Measurements from ENCODE around the gene FIGNL2.

FIGNL2 gene

GRCh38 chr12:51879102-51879501 lies 30.6 kb upstream of the FIGNL2 start:
- Histone ChIP-seq H3K9me2 (ENCODE audit: low read depth, low read length) (no peaks in the 10 kb centered on the region), H3K36me3 (ENCODE audit: insufficient read depth, low read length) (no peaks in the 10 kb centered on the region; the same call in 1 of the 2 replicates), H4K20me1 (ENCODE audit: insufficient read depth, low read length) (no peaks in the 10 kb centered on the region), H3K4me2 (ENCODE audit: low read length) (no peak overlapping the region), H3K4me1 (ENCODE audit: insufficient read depth, low read length, severe bottlenecking) (no peaks in the 10 kb centered on the region), H3K27me3 (ENCODE audit: insufficient read depth, low read length) (no peaks in the 10 kb centered on the region), H3K4me3 (ENCODE audit: low read depth, low read length, poor library complexity, severe bottlenecking) (no peak overlapping the region), H3K79me2 (ENCODE audit: insufficient read depth, low read length) (no peaks in the 10 kb centered on the region), H2AFZ (ENCODE audit: low read length) (no peak overlapping the region), H3F3A (ENCODE audit: insufficient read depth, low read length) (no peaks in the 10 kb centered on the region), H3K9ac (ENCODE audit: low read length) (no peak overlapping the region), H3K27ac (ENCODE audit: low read depth, low read length, poor library complexity, severe bottlenecking) (no peak overlapping the region), H3K9me3 (ENCODE audit: low read length) (no peaks in the 10 kb centered on the region)
- TF ChIP-seq EZH2 (IDR thresholded peaks at IDR 0.05; ENCODE audit: borderline replicate concordance, low read length), result no peak
- TF ChIP-seq, protein P1, sequence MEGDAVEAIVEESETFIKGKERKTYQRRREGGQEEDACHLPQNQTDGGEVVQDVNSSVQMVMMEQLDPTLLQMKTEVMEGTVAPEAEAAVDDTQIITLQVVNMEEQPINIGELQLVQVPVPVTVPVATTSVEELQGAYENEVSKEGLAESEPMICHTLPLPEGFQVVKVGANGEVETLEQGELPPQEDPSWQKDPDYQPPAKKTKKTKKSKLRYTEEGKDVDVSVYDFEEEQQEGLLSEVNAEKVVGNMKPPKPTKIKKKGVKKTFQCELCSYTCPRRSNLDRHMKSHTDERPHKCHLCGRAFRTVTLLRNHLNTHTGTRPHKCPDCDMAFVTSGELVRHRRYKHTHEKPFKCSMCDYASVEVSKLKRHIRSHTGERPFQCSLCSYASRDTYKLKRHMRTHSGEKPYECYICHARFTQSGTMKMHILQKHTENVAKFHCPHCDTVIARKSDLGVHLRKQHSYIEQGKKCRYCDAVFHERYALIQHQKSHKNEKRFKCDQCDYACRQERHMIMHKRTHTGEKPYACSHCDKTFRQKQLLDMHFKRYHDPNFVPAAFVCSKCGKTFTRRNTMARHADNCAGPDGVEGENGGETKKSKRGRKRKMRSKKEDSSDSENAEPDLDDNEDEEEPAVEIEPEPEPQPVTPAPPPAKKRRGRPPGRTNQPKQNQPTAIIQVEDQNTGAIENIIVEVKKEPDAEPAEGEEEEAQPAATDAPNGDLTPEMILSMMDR (IDR thresholded peaks at IDR 0.05; ENCODE audit: low read length), result no peak

DNA sequence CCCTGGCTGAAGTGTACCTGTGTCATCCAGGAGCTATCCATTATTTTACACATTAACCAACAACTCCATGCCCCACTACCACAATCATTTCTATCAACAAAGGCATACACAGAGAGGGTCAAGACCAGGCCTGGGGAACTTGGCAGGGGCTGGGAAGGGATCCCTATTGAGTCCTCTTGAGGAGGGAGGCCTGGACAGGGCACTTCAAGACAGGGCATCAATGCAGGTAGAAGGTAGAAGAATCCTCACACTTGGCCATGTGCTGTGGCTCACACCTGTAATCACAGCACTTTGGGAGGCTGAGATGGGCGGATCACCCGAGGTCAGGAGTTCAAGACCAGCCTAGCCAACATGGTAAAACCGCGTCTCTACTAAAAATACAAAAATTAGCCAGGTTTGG lies 26.0 kb upstream of the FIGNL2 start:
- TF ChIP-seq, protein P1 (IDR thresholded peaks at IDR 0.05; ENCODE audit: low read length), result no peak
- TF ChIP-seq EZH2 (IDR thresholded peaks at IDR 0.05; ENCODE audit: borderline replicate concordance, low read length), result no peak
- no peak overlapping the region for H3K27ac ChIP-seq (ENCODE audit: low read depth, low read length, poor library complexity, severe bottlenecking)
- no peak overlapping the region for H3K4me2 ChIP-seq (ENCODE audit: low read length)
- H3K4me1 ChIP-seq (ENCODE audit: insufficient read depth, low read length, severe bottlenecking), result no peaks in the 10 kb centered on the region
- H2AFZ ChIP-seq (ENCODE audit: low read length), result no peak overlapping the region
- H3K36me3 ChIP-seq (ENCODE audit: insufficient read depth, low read length), result no peaks in the 10 kb centered on the region
- no peaks in the 10 kb centered on the region for H3K9me3 ChIP-seq (ENCODE audit: low read length)
- H3K9me2 ChIP-seq (ENCODE audit: low read depth, low read length), result no peaks in the 10 kb centered on the region
- H3K4me3 ChIP-seq (ENCODE audit: low read depth, low read length, poor library complexity, severe bottlenecking), result no peak overlapping the region
- H3K9ac ChIP-seq (ENCODE audit: low read length), result no peak overlapping the region
- peaks cover 8% of the 10 kb centered on the region; the same call in 1 of the 2 replicates for H3K27me3 ChIP-seq (ENCODE audit: insufficient read depth, low read length)
- H3K79me2 ChIP-seq (ENCODE audit: insufficient read depth, low read length), result no peaks in the 10 kb centered on the region
- H3F3A ChIP-seq (ENCODE audit: insufficient read depth, low read length), result no peaks in the 10 kb centered on the region
- no peaks in the 10 kb centered on the region for H4K20me1 ChIP-seq (ENCODE audit: insufficient read depth, low read length)

- TF ChIP-seq, protein P1 (IDR thresholded peaks at IDR 0.05; ENCODE audit: low read length), result no peak
- TF ChIP-seq EZH2 (IDR thresholded peaks at IDR 0.05; ENCODE audit: borderline replicate concordance, low read length), result no peak
- Histone ChIP-seq H3K27me3 (ENCODE audit: insufficient read depth, low read length) (peaks cover 8% of the 10 kb centered on the region; the same call in 1 of the 2 replicates), H3K9me2 (ENCODE audit: low read depth, low read length) (no peaks in the 10 kb centered on the region), H3K36me3 (ENCODE audit: insufficient read depth, low read length) (no peaks in the 10 kb centered on the region), H3K27ac (ENCODE audit: low read depth, low read length, poor library complexity, severe bottlenecking) (no peak overlapping the region), H4K20me1 (ENCODE audit: insufficient read depth, low read length) (no peaks in the 10 kb centered on the region), H3K4me2 (ENCODE audit: low read length) (no peak overlapping the region), H3K9ac (ENCODE audit: low read length) (no peak overlapping the region), H3K4me3 (ENCODE audit: low read depth, low read length, poor library complexity, severe bottlenecking) (no peak overlapping the region), H3F3A (ENCODE audit: insufficient read depth, low read length) (no peaks in the 10 kb centered on the region), H2AFZ (ENCODE audit: low read length) (no peak overlapping the region), H3K9me3 (ENCODE audit: low read length) (no peaks in the 10 kb centered on the region), H3K79me2 (ENCODE audit: insufficient read depth, low read length) (no peaks in the 10 kb centered on the region), H3K4me1 (ENCODE audit: insufficient read depth, low read length, severe bottlenecking) (no peaks in the 10 kb centered on the region)
Observed at GRCh38 chr12:51874000-51874399, 25.5 kb upstream of the FIGNL2 start.

All from OCI-LY1 (cell line).